Measurements from ENCODE around the gene HELLS. TPM values are rescaled to one million over a fixed set of nuclear protein-coding genes. Genes with fewer than 3 reads are reported as not detected.
A peak's percentile ranks its signal among the peaks of the same experiment; 100 is the strongest.

Gene HELLS
- total RNA-seq (2014; rRNA removed; shearing (Covaris generic)) = 776 and 869 TPM in 2 replicates
- polyA plus RNA-seq (2016; fragmentation: Nextera tagmentation; extraction: Ambion mirVana) = 894 and 913 TPM in 2 replicates
- long read RNA-seq, partial matches to known transcripts = 64 of 85 reads
- long read RNA-seq, other reads (novel, unspliced or antisense) = 15 of 85 reads

- Histone ChIP-seq H4K20me1 (replicated peaks; ENCODE audit: insufficient read depth) (peaks cover 2% of the 10 kb centered on the region; the same call in 1 of the 2 replicates), H3K36me3 (ENCODE audit: insufficient read depth) (peaks cover 12% of the 10 kb centered on the region; the same call in 1 of the 2 replicates), H3K9me2 (ENCODE audit: insufficient read depth) (no peaks in the 10 kb centered on the region), H3K79me2 (replicated peaks; ENCODE audit: insufficient read depth) (peaks cover 52% of the 10 kb centered on the region), H3K27me3 (ENCODE audit: insufficient read depth) (no peaks in the 10 kb centered on the region), H3K4me1 (ENCODE audit: insufficient read depth) (peaks cover 35% of the 10 kb centered on the region), H3F3A (replicated peaks; ENCODE audit: low read depth) (no peaks in the 10 kb centered on the region; the same call in 1 of the 2 replicates), H3K4me3 (peak within 1 kb of the TSS; percentile 97), H3K27ac (ENCODE audit: low read depth) (peak within 1 kb of the TSS; percentile 99), H2AFZ (peak within 1 kb of the TSS; percentile 0), H3K4me2 (peak within 1 kb of the TSS; percentile 92)
- Mint-ChIP-seq H3K27me3 (ENCODE audit: insufficient read depth, low read depth, poor library complexity) (peaks cover 15% of the 10 kb centered on the region), H3K9me3 (peaks cover 3% of the 10 kb centered on the region; the same call in 1 of the 3 replicates), H3K36me3 (ENCODE audit: low read depth) (peaks cover 42% of the 10 kb centered on the region), H3K4me3 (peak within 1 kb of the TSS; percentile 100), H3K4me1 (peaks cover 23% of the 10 kb centered on the region), H3K27ac (peak within 1 kb of the TSS; percentile 100)
- DNase-seq (ENCODE audit: low spot score) = peak; percentile 96
- ATAC-seq = peak; percentile 89
- TF ChIP-seq JUNB (IDR thresholded peaks at IDR 0.05; ENCODE audit: unreplicated experiment) = no peak
- TF ChIP-seq NANOG (IDR thresholded peaks at IDR 0.05; ENCODE audit: borderline replicate concordance) = no peak
- TF ChIP-seq POLR2AphosphoS5 (IDR thresholded peaks at IDR 0.05; ENCODE audit: low read depth) = peak; percentile 92
- TF ChIP-seq CTCF (conservative IDR thresholded peaks at IDR 0.05; ENCODE audit: low read depth in 2 of 2) = no peak
- no peak for TF ChIP-seq ZNF114 (CRISPR knock-in tag; IDR thresholded peaks at IDR 0.05)
- no peak; the same call in 1 of the 2 replicates for TF ChIP-seq ETS1 (IDR thresholded peaks at IDR 0.05)
- no peak for TF ChIP-seq ZNF331 (CRISPR knock-in tag; IDR thresholded peaks at IDR 0.05; ENCODE audit: low read depth)
Observed at GRCh38 chr10:94545391-94546048, at the start of gene HELLS. Gene HELLS (plus strand): TSS chr10:94545788. CDS start chr10:94545922, 134 bp downstream.

GRCh38 chr10:94496010-94496409 lies 49.6 kb upstream of the HELLS start:
- H3K4me1 Mint-ChIP-seq = no peaks in the 10 kb centered on the region
- no peak overlapping the region for H3K27ac ChIP-seq (ENCODE audit: low read depth)
- H3K4me1 ChIP-seq (ENCODE audit: insufficient read depth) = no peaks in the 10 kb centered on the region
- H3K4me3 Mint-ChIP-seq = no peak overlapping the region
- H3K27ac Mint-ChIP-seq = no peak overlapping the region
- ATAC-seq (no peak), DNase-seq (ENCODE audit: low spot score) (no peak)
- TF ChIP-seq CREB1 (CRISPR knock-in tag; IDR thresholded peaks at IDR 0.05; ENCODE audit: low read depth) = no peak
- no peak for TF ChIP-seq POLR2AphosphoS5 (IDR thresholded peaks at IDR 0.05; ENCODE audit: low read depth)
- TF ChIP-seq ZNF114 (CRISPR knock-in tag; IDR thresholded peaks at IDR 0.05) = no peak
- TF ChIP-seq NANOG (IDR thresholded peaks at IDR 0.05; ENCODE audit: borderline replicate concordance) = no peak
- no peak for TF ChIP-seq ZNF331 (CRISPR knock-in tag; IDR thresholded peaks at IDR 0.05; ENCODE audit: low read depth)
- no peak for TF ChIP-seq EZH2 (IDR thresholded peaks at IDR 0.05; ENCODE audit: low read depth, unreplicated experiment)
- TF ChIP-seq REST (IDR thresholded peaks at IDR 0.05; ENCODE audit: unreplicated experiment) = no peak
- H2AFZ ChIP-seq = no peak overlapping the region
- H3K27me3 Mint-ChIP-seq (ENCODE audit: insufficient read depth, low read depth, poor library complexity) = peaks cover 2% of the 10 kb centered on the region
- no peaks in the 10 kb centered on the region for H3K9me3 Mint-ChIP-seq
- H3K27me3 ChIP-seq (ENCODE audit: insufficient read depth) = no peaks in the 10 kb centered on the region
- no peaks in the 10 kb centered on the region for H3F3A ChIP-seq (replicated peaks; ENCODE audit: low read depth)
- no peak overlapping the region for H3K4me3 ChIP-seq
- H3K36me3 ChIP-seq (ENCODE audit: insufficient read depth) = no peaks in the 10 kb centered on the region
- H4K20me1 ChIP-seq (replicated peaks; ENCODE audit: insufficient read depth) = no peaks in the 10 kb centered on the region
- H3K9me2 ChIP-seq (ENCODE audit: insufficient read depth) = no peaks in the 10 kb centered on the region
- no peaks in the 10 kb centered on the region for H3K36me3 Mint-ChIP-seq (ENCODE audit: low read depth)
- no peak overlapping the region for H3K4me2 ChIP-seq
- no peaks in the 10 kb centered on the region for H3K79me2 ChIP-seq (replicated peaks; ENCODE audit: insufficient read depth)

Data from GM23338 (cell line).